ENCODE data around the gene TGM5. TPM values are rescaled to one million over a fixed set of nuclear protein-coding genes. Genes with fewer than 3 reads are reported as not detected.

TGM5 gene
- polyA plus RNA-seq, 2 of the 4 experiments (the other 2 are of a cell fraction) = not detected

GRCh38 chr15:43232289-43232874 lies 34.3 kb downstream of the TGM5 start:
- no peak for DNase-seq (ENCODE audit: low read depth in 1 of 2, low spot score in 1 of 2)
- H3K4me3 ChIP-seq = no peak overlapping the region
- H3K4me2 ChIP-seq = no peak overlapping the region
- ChIA-PET CTCF (interaction anchor here (1.1 to 8.4 kb wide), 2 partner anchors 28 to 54 kb away, joined by 3 to 114 read pairs; no protein-coding TSS in a partner anchor), POLR2A (no interaction called here)
- no peaks in the 10 kb centered on the region for H3K4me1 ChIP-seq
- TF ChIP-seq KDM1A (IDR thresholded peaks at IDR 0.05; ENCODE audit: low read depth) (no peak), NFE2L2 (conservative IDR thresholded peaks at IDR 0.05; ENCODE audit: low read length) (no peak), NR3C1 (IDR thresholded peaks at IDR 0.05) (no peak), TFCP2L1 (CRISPR knock-in tag; IDR thresholded peaks at IDR 0.05) (no peak), CEBPB (IDR thresholded peaks at IDR 0.05) (no peak), PHF8 (IDR thresholded peaks at IDR 0.05; ENCODE audit: borderline replicate concordance, low read depth) (no peak), HDAC2 (IDR thresholded peaks at IDR 0.05) (no peak), ZC3H11A (IDR thresholded peaks at IDR 0.05) (no peak), HEYL (CRISPR knock-in tag; IDR thresholded peaks at IDR 0.05) (no peak), RARB (CRISPR knock-in tag; IDR thresholded peaks at IDR 0.05) (no peak), POLR2AphosphoS2 (conservative IDR thresholded peaks at IDR 0.05; ENCODE audit: low read length) (no peak)
- TF ChIP-seq, protein P1, sequence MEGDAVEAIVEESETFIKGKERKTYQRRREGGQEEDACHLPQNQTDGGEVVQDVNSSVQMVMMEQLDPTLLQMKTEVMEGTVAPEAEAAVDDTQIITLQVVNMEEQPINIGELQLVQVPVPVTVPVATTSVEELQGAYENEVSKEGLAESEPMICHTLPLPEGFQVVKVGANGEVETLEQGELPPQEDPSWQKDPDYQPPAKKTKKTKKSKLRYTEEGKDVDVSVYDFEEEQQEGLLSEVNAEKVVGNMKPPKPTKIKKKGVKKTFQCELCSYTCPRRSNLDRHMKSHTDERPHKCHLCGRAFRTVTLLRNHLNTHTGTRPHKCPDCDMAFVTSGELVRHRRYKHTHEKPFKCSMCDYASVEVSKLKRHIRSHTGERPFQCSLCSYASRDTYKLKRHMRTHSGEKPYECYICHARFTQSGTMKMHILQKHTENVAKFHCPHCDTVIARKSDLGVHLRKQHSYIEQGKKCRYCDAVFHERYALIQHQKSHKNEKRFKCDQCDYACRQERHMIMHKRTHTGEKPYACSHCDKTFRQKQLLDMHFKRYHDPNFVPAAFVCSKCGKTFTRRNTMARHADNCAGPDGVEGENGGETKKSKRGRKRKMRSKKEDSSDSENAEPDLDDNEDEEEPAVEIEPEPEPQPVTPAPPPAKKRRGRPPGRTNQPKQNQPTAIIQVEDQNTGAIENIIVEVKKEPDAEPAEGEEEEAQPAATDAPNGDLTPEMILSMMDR (IDR thresholded peaks at IDR 0.05) = no peak
- no peak for FAIRE-seq
- no peak for ATAC-seq
- WGBS (ENCODE audit: missing lambda C conversion rate) = 33% methylated on average over 3 of the region's 3 CpGs
- no peaks in the 10 kb centered on the region for H3K9me3 ChIP-seq
- no peak overlapping the region for H3K27ac ChIP-seq

- Histone ChIP-seq H3K4me3 (no peak overlapping the region), H3K4me1 (no peaks in the 10 kb centered on the region), H3K9me3 (no peaks in the 10 kb centered on the region), H3K4me2 (no peak overlapping the region), H3K27ac (no peak overlapping the region)
- 47% methylated on average over 2 of the region's 2 CpGs for whole genome bisulfite sequencing (ENCODE audit: missing lambda C conversion rate)
- TF ChIP-seq E2F6 (IDR thresholded peaks at IDR 0.05; ENCODE audit: borderline replicate concordance, low read depth) = no peak
- TF ChIP-seq MAFK (IDR thresholded peaks at IDR 0.05; ENCODE audit: partially characterized antibody) = no peak
- TF ChIP-seq CEBPB (IDR thresholded peaks at IDR 0.05) = no peak
- TF ChIP-seq, protein P2, sequence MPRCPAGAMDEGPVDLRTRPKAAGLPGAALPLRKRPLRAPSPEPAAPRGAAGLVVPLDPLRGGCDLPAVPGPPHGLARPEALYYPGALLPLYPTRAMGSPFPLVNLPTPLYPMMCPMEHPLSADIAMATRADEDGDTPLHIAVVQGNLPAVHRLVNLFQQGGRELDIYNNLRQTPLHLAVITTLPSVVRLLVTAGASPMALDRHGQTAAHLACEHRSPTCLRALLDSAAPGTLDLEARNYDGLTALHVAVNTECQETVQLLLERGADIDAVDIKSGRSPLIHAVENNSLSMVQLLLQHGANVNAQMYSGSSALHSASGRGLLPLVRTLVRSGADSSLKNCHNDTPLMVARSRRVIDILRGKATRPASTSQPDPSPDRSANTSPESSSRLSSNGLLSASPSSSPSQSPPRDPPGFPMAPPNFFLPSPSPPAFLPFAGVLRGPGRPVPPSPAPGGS (IDR thresholded peaks at IDR 0.05) = no peak
- no peak for TF ChIP-seq BHLHE40 (IDR thresholded peaks at IDR 0.05; ENCODE audit: low read depth, low read length)
- TF ChIP-seq ZSCAN20 (CRISPR knock-in tag; IDR thresholded peaks at IDR 0.05) = no peak
- TF ChIP-seq, protein P1 (IDR thresholded peaks at IDR 0.05) = no peak
- TF ChIP-seq MAZ (IDR thresholded peaks at IDR 0.05; ENCODE audit: borderline replicate concordance, low read depth, low read length) = no peak
- no peak for TF ChIP-seq EHF (CRISPR knock-in tag; IDR thresholded peaks at IDR 0.05)
- no peak for TF ChIP-seq CBX2 (IDR thresholded peaks at IDR 0.05; ENCODE audit: borderline replicate concordance, low read depth)
- TF ChIP-seq ELK1 (IDR thresholded peaks at IDR 0.05; ENCODE audit: low read depth, low read length) = no peak
- TF ChIP-seq RNF2 (IDR thresholded peaks at IDR 0.05; ENCODE audit: borderline replicate concordance, low read depth) = no peak
- no peak for TF ChIP-seq RFX5 (IDR thresholded peaks at IDR 0.05)
- no peak for TF ChIP-seq EHMT2 (IDR thresholded peaks at IDR 0.05; ENCODE audit: low read depth)
- no peak for TF ChIP-seq ZC3H11A (IDR thresholded peaks at IDR 0.05)
- ATAC-seq (no peak), DNase-seq (ENCODE audit: low read depth in 1 of 2, low spot score in 1 of 2) (peak in 1 of 2 experiments; percentile 6), FAIRE-seq (no peak)
- CTCF ChIA-PET = interaction anchor here (0.9 to 8.4 kb wide), 5 partner anchors 11 to 56 kb away, joined by 3 to 114 read pairs (median 5); no protein-coding TSS in a partner anchor
- POLR2A ChIA-PET = no interaction called here
Measured at GRCh38 chr15:43230640-43231115, 36.0 kb downstream of the TGM5 start.

Data from A549 (cell line).